ENCODE results near the gene DUSP10.

- TF ChIP-seq POLR2AphosphoS5 (IDR thresholded peaks at IDR 0.05; ENCODE audit: insufficient read depth in 1 of 2, low read depth in 1 of 2) (no peak), CTCF (IDR thresholded peaks at IDR 0.05) (no peak)
These were observed 22.7 kb downstream of the DUSP10 start for GRCh38 chr1:221719278-221719597.

Measured in vagina (tissue), 2 donors.